22Rv1 (cell line): ENCODE measurements around the gene ADPRS.

Experiments
- H3K27ac ChIP-seq: fragments of 450-650 bp; 2 replicates; pipeline ENCODE4 v1.5.1; 2017
- CTCF ChIP-seq: fragments of 450-650 bp; IDR thresholded peaks from 2 replicates; pipeline ENCODE4 v1.5.1; 2017; ENCODE audit warnings: mild to moderate bottlenecking
- ZFX ChIP-seq: fragments of 450-650 bp; IDR thresholded peaks from 2 replicates; pipeline ENCODE4 v1.6.1; 2017; ENCODE audit warnings: antibody characterized with exemption, borderline replicate concordance

The ADPRS gene

GRCh38 chr1:36068866-36069265 lies 19.8 kb upstream of the ADPRS start:
- H3K27ac ChIP-seq = no peak overlapping the region
- TF ChIP-seq ZFX (no peak), CTCF (no peak)

- TF ChIP-seq CTCF = no peak
- TF ChIP-seq ZFX = no peak
- H3K27ac ChIP-seq = no peak overlapping the region
These were observed 18.3 kb upstream of the ADPRS start for GRCh38 chr1:36070349-36070748.

GRCh38 chr1:36076979-36077573 lies 11.6 kb upstream of the ADPRS start:
- no peak overlapping the region for H3K27ac ChIP-seq
- TF ChIP-seq ZFX (no peak), CTCF (no peak)

- H3K27ac ChIP-seq = no peak overlapping the region
- TF ChIP-seq ZFX (no peak), CTCF (no peak)
These were observed 8.5 kb upstream of the ADPRS start for GRCh38 chr1:36080236-36080635.

GRCh38 chr1:36080801-36081200 lies 7.9 kb upstream of the ADPRS start:
- TF ChIP-seq CTCF = no peak
- no peak for TF ChIP-seq ZFX
- no peak overlapping the region for H3K27ac ChIP-seq

GRCh38 chr1:36081926-36082485 lies 6.7 kb upstream of the ADPRS start:
- TF ChIP-seq CTCF (no peak), ZFX (no peak)
- no peak overlapping the region for H3K27ac ChIP-seq

GRCh38 chr1:36083219-36083618 lies 5.5 kb upstream of the ADPRS start:
- TF ChIP-seq CTCF = no peak
- no peak overlapping the region for H3K27ac ChIP-seq
